DMS53 (cell line): ENCODE data around the gene CILP.
"Not testable (repeated sequence)": the region's sequence is repeated elsewhere in the genome, so short reads cannot be mapped to it uniquely, and the experiment has no call there.

Experiments
- DNase-seq: peaks from one replicate; lab custom pipeline; 2025; lab: John Stamatoyannopoulos, UW

Gene CILP

DNA sequence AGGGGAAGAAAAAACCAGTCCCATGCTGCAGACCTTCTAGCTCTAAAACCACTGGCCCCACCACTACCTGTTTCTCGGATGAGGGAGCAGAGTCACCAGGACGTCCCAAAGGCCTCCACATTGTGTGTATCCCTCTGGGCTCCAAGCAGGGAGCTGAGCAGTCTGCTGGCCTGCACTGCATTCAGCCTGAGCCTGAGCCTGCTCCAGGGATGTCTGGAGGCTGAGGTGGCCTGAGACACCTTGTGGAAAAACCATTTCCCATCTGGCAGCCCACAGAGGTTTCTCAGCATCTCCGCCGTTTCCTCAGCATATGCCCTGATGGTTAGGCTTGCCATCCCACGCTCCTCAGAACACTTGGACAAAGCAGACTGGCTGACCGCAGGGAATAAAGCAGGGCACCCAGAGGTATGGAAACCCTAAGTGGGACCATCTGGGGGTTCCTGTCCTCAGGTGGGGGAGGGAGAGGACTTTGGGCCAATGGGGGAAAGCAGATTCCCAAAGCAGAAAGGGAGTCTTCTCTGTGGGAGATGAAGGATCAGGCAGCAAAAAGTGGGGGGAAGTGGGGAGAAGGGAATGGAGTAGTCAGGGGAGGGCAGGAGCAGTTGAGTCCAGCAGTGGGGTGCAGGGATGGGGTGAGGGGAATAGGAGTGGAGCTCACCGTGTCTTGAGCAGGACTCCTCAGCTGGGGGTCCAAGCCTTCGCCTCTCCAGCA is at the start of gene CILP:
CILP (minus strand) TSS at position 704 of the 712 bp plus-strand sequence. CDS start 1,718 bp downstream, outside the sequence.
- no peak for DNase-seq

DNA sequence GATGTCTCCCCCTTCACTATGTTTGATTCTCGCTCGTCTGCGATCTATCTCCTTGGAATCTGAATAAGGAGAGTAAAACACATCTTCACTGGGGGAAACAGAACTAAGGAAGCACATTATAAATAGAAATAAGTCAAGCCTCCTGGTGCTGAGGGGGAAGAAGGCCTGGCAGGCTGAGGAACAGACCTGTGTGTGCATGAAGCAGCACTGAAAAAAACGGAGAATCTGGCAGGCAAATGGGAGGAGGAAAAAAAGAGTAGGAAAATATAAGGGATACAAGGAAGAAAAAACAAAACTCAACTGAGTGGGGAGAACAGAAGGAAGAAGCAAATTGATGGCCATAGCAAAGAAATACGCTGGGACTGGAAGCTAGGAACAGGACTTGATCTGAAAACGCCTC is 49.7 kb upstream of the CILP start:
- no peak for DNase-seq

- no peak for DNase-seq
Observed at GRCh38 chr15:65259367-65259797, 48.1 kb upstream of the CILP start.

DNA sequence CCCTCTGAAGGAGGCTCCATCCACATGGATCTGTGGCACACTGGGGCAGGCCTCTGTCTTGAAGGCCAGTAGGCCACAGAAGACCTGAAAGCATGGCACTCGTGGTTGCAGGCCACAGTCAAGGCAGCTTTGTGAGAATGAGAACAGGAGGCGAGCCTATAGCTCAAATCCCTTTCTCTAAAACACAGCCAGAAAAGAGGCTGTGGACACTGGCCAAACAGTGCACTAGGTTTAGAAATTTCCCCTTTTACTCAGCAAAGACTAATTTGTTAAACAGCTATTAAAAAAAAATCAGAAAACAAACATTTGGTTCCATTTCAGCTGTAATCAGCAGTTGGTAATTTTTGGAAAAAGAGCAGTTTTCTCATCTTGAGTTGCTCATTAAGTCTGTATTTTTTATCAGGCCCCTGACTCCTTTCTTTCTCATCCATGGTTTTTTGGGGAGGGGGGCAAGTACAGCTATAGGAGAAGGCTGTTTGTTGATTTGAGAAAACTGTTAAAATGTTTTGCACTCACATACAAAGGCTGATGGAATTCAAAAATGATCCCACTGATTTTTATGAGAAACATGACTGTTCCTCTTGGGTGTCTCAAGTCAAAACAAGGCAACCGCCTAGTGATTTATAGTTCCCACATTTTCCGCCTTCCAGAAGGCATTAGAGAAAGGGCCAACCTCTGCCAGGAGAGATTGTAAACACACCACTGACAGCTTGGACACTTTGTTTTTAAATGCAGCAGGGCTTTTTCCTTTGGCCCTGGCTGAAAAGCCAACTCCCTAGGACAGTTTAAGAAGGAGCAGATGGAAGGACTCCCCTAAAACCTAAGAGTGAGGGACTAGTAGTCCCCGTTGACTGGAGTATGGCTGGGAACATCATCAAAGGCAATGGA is 47.3 kb upstream of the CILP start:
- DNase-seq = no peak

DNA sequence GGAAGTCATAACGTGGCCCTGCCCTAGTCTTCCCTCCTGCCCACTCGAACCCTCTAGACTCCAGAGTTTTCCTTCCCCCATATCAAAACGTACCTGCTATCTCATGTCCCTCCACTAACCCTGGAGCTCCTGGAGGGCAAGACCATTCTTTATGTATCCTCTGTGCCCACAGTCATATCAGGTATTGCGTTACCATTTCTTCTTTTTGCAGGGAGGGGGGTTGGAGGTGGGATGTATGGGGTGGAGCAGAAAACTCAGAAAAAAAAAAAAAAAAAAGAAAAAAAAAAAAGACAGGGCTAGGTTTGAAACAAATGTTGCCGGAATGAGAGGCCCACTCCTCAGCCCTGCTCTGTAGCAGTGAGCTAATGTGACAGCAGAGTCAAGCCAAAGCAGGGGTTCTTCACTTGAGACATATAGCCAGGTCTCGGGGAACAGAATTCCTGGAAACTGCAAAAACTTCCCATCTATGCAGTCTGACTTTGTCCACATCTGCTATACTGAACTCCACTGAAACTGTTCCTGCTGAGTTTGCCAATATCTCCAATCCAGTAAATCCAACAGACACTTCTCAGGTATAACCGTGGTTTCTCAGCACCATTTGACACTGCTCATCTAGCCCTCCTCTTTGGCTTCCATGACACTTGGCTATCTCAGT is 44.3 kb upstream of the CILP start:
- DNase-seq = no peak

DNA sequence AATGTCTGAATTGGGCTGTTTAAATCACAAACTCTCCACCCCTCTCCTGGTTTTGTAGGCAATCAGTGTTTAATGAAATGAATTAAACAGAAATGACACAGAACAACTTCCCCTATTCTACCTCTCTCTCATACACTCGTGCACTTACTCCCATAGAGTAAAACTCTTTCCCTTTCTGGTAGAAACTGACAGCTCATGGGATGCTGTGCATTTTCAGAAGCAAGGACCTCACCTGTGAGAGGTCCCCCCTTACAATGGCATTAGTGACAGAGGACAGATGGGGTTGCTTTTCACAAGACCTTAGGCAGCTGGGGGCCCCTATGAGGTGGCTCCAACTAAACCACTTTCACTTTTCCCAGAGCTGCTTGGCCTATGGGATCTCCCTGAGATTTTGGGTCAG is 43.5 kb upstream of the CILP start:
- DNase-seq = no peak

GRCh38 chr15:65254356-65254755 is 43.1 kb upstream of the CILP start:
- no peak for DNase-seq

GRCh38 chr15:65249641-65250040 is 38.4 kb upstream of the CILP start:
- DNase-seq = no peak

DNA sequence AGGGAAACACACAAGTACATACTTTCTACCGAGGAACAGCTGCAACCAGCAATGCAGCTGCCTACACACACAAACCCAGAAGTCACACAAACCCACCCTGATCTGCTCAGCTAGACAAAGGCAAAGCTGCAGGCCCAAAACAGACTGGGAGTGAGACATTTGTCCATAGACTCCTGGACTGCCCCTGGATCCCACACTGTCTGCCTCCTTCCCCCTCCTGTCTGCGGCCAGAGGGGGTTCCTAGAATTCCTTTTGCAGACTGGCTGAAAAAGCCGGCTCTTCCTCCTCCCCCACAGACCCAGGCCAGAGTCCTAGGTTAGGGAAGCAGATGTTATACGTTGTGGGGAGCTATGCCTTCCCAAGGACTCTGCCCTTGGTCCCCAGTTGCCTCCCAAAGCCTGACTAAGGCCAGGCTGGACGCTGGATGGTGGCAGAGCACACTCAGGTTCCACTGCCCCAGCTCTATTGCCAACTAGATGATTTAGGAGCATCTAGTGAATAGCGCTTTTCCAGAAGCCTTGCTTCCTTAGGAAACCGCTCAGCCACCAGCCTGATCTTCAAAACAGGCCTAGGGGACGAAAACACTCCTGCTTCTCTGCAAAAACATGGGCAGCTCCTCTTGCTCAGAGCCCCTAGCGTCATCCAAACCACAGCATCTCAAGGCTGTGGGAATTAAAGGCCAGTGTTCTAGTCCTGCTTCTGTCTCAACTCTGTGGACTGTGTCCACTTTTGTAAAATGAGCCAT is 37.4 kb upstream of the CILP start:
- DNase-seq = no peak

- DNase-seq = no peak
Observed at GRCh38 chr15:65246939-65247338, 35.7 kb upstream of the CILP start.

DNA sequence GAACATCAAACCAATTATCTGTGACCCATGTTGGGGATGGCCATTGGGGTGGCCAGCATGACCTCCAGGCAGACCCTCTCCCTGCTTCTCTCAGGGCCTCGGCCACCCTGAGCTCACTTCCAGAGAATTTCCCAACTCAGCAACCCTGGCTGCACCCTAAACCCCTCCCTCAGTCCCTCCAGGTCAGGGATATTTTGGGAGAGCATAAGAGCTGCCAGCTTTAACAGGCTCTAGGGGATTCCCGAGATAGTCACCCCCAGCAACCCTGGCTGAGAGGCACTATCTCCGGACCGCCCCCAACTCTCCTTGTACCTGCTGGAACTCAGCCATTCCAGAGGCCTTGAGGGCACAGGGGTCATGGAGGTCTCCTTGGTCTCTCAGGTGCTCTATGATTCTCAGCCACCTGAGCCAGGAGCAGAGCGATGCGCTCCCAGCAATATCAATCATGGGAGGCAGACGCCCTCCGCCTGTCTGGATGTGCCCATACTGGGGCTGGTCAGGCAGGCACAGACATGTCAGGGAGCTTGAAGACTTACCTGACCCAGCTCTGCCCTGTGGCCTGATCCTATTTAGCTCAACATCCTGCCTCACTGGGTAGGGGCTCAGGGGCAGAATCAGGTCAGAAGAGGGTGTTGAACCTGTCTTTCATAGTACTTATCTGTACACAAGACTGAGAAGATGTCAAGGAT is 34.9 kb upstream of the CILP start:
- DNase-seq = no peak

DNA sequence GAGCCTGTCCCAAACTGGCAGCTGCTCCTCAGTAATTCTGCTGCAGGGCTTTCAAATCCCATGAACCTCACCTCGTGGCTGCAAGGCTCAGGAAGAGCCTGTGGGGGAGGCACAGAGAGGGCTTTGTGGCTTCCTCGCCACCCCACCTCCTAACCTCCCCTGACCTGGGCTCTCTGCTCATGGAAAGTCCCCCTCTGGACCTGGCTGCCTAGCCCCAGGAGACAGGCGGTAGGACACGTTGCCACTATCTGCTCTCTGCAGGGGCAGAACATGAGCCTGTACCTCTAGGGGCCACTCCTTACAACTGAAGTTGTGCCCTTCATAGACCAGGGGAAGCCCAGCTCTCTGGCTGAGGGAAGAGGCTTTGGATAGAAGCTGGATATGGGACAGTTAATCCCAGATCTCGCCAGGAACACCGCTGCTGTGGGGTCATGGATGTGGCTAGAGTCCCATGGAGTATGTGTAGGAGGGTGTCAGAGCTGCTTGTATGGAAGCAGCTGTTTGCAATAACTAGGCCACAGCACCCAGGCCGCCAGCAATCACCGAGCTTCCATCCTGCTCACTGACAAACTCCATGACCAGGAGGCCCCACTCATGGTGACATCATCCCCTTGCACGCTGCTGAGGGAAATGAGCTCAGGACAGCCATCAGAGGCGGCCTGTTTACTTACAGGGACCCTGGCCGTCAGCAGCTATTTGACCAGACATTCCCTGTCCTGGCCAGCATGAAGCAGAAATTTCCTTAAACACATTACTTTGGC is 34.0 kb upstream of the CILP start:
- DNase-seq = no peak

GRCh38 chr15:65244638-65245037 is 33.4 kb upstream of the CILP start:
- DNase-seq = no peak

DNA sequence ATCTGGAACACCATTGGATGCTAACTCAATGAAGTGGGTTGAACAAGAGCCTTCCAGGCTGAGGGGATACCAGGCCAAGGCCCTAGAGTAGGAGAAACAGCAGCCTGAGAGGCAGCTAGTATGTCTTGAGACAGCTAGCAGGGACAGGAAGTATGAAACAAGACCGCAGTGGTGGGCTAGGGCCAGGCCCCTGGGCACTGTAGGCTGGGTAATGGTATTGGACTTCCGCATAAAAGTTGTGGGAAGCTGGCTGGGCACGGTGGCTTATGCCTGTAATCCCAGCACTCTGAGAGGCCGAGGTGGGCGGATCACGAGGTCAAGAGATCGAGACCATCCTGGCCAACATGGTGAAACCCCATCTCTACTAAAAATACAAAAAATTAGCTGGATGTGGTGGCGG is 25.2 kb upstream of the CILP start:
- DNase-seq = not testable (repeated sequence)

GRCh38 chr15:65233696-65234095 is 22.4 kb upstream of the CILP start:
- no peak for DNase-seq

DNA sequence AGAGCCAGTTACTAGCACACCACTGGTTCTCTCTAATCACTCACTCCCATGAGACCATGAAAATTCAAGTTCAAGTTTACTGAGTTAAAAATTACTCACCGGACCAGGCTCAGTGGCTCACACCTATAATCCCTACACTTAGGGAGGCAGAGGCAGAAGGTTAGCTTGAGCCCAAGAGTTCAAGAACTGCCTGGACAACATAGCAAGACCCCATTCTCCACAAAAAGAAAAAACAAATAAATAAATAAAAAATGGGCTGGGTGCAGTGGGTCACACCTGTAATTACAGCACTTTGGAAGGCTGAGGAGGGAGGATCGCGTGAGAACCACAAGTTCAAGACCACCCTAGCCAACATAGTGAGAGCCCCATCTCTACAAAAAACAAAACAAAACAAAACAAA is 21.2 kb upstream of the CILP start:
- DNase-seq = no peak

GRCh38 chr15:65231306-65231705 is 20.0 kb upstream of the CILP start:
- DNase-seq = no peak

- DNase-seq = not testable (repeated sequence)
Observed at GRCh38 chr15:65226901-65227300, 15.6 kb upstream of the CILP start.

- DNase-seq = no peak
Observed at GRCh38 chr15:65226221-65226620, 14.9 kb upstream of the CILP start.

DNA sequence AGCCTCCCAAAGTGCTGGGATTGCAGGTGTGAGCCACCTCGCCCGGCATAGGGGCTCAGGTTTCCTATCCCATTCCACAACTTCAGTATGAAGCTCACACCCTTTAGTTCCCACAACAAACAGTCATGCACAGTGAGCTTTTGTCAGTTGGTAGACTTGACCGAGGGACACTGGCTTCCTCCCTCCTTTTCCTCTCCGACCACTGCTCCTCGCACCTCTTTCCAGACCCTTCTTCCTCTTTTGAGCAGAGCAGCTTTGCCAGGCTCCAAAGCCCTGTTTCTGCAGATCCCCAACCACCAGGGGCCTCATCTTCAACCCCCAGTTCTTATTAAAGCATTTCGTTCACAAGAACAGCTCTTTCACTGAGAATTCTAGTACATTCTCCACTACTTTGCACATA is 12.7 kb upstream of the CILP start:
- DNase-seq = no peak

- DNase-seq = no peak
Observed at GRCh38 chr15:65222891-65223290, 11.6 kb upstream of the CILP start.
